Stimulated activated CD4-positive, alpha-beta T cell treated with anti-CD3 and anti-CD28 coated beads, Interleukin-4, amount 100 ng/mL, for 1 hour (primary cell): ENCODE measurements around the gene JOSD2.
A peak's percentile ranks its signal among the peaks of the same experiment; 100 is the strongest.

Source experiments
- DNase-seq: peaks from one replicate; pipeline ENCODE4 v3.0.0-alpha.2; 2020

JOSD2 gene, protein sequence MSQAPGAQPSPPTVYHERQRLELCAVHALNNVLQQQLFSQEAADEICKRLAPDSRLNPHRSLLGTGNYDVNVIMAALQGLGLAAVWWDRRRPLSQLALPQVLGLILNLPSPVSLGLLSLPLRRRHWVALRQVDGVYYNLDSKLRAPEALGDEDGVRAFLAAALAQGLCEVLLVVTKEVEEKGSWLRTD

DNA sequence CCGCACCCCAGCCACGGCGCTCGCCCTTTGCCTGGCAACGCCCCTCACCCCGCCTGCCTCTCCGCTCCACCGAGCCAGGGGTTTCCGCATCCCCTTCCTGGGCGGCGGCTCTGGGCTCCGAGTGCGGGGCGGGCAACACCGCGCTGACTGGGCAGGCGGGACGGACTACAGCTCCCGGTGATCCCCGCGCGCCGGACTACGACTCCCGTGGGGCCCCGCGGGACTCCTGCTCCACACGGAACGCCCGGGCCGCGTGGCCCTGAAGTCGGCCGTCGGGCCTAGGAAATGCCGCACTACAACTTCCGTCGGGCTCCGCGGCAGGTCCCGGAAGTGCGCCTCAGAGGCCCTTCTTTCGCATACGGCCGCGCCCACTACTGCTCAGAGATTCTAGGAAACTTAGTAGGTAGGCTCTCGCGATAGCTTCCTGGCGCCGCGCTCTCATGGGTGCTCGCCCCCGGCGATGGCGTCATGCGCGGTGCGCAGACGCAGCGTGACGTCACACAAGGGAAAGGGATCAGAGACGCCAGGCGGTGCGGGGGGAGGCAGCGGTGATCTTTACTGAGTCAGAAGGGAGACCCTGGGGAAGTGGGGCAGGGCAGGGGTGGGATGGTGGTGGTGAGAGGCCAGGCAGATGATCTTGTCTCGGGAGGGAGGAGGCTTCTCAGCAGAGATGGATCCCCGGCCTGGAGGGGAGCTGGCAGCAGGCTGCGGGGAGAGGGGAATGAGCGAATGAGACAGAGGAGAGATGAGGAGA is at the start of gene JOSD2:
TSS of gene JOSD2 (minus strand) at position 123 of the 754 bp plus-strand sequence. CDS start 760 bp downstream, outside the sequence.
- DNase-seq: peak; percentile 96

DNA sequence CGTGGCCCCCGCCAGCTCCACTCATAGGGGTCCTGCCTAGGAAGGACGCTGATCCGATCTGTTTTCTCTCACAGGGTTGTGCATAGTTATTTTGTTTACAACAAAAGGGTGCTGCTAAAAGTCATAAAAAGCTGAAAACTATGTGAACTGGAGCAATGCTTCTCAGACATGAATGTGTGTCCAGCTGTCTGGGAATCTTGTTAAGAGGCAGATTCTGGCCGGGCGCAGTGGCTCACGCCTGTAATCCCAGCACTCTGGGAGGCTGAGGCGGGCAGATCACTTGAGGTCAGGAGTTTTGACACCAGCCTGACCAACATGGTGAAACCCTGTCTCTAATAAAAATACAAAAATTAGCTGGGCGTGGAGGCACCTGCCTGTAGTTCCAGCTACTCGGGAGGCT is 48.6 kb upstream of the JOSD2 start:
- no peak for DNase-seq

DNA sequence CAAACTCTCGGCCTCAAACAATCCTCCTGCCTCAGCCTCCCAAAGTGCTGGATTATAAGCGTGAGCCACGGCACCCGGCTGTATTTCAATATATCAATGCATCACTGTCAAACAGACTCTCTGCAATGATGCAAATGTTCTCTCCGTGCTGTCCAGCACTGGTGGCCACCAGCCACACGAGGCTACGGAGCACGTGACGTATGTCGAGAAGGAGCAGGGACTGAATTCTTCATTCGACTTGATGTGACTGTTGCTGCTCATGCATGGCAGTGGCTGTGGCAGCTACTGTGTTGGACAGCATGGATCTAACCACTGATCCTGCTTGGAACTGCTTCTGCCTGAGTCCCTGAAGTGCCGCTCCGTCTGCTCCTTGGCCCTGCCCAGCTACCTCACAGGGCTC is 47.5 kb upstream of the JOSD2 start:
- no peak for DNase-seq

DNA sequence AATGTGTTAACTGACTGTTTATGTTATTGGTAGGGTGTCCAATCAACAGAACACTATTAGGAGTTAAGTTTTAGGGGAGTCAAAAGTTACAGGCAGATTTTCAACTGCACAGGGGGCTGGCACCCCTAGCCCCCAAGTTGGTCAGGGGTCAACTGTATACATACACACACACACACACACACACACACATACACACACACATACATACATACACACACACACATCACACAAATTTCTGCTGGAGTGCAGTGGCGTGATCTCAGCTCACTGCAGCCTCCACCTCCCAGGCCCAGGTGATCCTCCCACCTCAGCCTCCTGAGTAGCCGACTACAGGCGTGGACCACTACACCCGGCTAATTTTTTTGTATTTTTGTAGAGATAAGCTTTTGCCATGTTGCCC is 47.0 kb upstream of the JOSD2 start:
- no peak for DNase-seq

DNA sequence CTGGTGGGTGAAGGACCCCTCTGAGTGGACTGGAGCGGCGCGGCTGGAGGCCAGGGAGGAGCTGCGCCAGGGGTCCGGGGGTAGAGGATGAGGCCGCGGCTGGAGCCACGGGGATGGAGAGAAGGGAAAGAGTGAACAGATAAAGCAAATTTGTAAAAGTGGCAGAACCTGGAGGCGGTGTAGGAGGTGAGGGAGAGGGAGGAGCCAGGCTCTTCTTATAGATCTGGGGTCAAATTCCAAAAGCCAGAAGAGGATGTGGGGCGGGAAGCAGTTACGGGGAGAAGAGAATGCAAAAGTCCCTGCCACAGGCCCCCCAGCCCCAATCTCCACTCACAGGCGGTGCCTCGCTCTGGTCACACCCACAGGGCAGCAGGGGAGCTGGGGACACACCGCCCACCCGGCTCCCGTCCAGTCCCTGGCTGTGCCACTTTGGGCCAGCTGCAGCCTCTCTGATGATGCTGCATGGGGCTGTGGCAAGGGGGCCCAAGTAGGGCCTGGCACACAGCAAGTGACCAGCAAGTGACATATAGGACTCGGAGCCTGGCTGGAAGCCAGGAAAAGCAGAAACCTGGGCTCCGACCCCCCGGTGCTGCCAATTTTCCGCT is 46.1 kb upstream of the JOSD2 start:
- DNase-seq: no peak

DNA sequence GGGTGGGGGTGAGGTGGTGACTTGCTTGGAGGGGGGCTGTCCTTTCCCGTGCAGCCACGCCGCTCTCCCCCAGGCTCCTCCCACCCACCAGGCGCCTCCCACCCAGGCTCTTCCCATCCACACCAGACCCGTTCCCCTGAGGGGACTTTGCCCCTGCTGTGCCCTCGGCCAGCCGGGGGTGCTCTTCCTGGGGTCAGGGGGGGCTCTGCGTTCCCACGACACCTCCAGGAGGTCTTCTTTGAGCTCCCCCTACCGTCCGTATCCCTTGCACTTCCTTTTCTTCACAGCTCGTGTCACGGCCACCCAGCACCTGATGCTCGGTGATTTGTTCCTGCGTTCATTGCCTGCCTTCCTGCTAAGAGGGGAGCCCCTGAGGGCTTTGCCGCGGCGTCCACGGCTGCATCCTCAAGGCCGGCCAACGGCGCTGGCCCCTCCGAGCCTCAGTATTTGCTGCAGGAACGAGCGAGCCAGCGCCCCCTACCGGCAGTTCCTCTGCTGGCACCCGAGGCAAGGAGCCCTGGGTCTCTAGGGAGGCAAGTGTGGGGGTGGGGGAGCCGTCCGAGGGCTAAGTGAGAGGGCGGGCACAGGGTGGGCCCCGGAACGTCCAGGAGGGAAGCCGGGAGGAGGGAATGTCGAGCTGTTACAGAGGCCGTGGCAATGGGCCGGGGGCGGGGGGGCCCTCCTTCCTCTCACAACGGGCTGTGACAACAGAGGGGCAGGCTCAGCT is 45.5 kb upstream of the JOSD2 start:
- DNase-seq: peak; percentile 82

DNA sequence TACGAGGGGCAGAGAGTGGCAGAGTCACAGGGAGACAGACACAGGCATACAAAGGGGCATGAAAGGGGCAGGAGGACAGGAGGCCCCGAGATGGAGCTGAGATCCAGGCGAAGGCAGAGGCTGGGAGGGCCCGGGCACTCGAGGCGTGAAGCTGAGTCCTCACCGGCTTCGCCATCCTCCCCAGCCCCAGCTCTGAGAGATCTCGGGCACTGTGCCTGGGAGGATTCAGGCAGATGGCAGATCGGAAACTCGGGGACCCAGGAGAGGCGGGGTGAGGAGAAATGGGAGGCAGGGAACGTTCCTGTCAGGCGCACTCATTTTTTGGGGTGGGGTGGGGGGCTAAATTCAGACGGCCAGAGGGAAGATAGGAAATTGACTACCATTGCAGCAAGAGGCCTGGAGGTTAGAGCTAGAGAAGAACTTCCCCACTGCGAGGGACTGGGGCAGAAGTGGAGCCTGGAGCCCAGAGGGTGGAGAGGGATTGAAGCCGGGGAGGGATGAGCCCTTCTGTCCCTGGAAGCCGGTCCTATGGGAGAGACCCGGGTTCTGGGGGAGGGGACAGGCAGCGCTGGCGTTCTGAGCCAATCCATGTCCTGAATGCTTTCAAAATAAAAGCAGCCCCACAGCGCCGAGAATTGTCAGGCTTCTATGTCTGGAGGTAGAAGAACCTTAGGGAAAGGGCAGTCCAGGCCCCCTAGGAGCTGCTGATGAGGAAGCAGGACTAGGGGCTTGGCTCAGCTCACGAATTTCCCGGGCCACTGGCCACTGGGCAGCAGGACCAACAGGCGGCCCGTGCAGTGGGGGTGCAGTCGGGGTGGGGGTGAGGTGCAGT is 44.7 kb upstream of the JOSD2 start:
- no peak for DNase-seq

DNA sequence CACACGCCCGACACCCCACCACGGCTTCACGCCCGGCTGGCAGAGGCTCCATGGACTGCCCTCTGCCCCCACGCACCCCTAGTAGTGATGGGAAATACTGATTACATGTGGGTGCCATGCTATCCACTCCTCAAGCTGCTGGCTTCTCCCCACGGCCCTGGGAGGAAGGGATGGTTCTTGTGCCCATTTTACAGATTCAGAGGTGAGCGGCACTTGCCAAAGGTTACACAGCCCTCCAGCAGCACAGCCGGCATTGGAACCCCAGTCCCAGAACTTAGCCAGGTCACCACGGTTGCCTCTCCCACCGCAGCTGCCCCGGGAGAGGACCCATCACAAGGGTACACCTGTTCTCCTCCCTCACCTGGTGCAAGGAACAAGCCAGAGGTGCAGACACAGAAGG is 44.0 kb upstream of the JOSD2 start:
- no peak for DNase-seq

DNA sequence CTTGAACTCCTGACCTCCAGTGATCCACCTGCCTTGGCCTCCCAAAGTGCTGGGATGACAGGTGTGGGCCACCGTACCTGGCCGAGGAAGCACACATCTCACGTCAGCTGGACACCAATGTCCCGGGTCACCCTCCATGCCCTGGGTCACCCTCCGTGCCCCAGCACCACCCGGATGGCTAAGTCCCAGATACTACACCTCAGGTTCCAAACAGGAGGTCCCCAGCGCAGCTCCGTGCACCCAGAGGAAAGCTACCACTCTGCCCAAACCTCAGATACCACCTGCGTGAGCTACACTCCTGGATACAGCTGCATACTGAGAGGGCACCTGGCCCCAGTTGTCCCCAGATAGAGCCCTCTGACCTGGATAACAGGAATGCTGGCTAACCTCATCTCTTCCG is 43.2 kb upstream of the JOSD2 start:
- no peak for DNase-seq

DNA sequence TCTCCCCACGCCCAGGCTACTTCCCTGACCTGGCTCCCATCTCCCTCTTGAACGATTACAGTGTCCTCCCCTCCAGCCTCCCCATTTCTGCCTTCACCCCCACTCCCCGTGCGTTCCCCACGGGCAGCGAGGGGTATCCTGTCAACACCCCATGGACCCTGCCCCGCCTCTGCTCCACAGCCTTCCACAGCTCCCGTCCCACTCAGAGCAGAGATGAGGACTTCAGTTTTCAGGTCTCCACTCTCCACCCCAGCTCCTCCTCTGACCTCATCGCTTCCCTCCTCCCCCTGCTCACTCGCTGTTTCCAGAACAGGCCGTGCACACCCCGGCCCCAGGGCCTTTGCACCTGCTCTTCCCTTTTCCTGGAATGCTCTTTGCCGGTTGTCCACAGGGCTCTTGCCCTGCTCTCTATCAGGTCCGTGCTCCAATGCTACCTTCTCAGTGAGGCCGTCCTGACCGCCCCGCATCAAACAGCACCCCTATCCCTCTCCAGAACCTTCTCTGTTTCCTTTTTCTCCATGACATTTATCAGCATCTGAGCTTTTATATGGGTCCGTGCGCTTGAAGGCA is 42.2 kb upstream of the JOSD2 start:
- no peak for DNase-seq

DNA sequence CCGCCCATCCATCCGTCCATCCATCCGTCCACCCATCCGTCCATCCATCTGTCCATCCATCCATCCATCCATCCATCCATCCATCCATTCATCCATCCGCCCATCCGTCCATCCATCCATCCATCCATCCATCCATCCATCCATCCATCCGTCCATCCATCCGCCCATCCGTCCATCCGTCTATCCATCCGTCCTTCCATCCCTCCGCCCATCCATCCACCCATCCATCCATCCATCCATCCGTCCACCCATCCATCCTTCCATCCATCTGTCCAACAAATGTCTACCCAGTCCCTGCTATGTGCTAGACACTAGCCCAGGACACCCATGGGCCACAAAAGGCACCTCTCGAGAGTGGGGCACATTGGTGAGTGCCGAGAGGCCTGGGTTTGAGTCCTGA is 41.5 kb upstream of the JOSD2 start:
- no peak for DNase-seq

DNA sequence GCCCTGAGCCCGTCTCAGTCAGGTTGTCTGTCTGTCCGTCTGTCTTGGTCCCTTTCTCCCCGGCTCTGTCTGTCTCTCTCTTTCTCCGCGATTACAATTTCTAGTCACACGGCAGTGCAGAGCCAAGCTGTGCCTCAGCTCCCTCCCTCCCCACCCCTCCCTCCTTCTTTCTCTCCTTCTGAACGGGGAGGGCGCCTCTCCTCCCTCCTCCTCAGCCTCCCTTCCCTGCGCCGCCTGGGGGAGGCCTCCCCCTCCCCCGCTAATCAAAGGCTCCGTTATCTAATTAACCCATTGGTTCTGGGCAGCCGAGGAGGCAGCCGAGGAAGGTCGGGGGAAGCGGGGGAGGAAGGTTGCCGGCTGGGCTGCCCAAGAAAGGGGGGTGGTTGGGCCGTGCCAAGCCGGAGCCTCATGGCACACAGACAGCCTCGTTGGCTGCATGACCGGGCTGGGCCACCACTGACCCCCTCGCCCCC is 40.8 kb upstream of the JOSD2 start:
- DNase-seq: no peak

DNA sequence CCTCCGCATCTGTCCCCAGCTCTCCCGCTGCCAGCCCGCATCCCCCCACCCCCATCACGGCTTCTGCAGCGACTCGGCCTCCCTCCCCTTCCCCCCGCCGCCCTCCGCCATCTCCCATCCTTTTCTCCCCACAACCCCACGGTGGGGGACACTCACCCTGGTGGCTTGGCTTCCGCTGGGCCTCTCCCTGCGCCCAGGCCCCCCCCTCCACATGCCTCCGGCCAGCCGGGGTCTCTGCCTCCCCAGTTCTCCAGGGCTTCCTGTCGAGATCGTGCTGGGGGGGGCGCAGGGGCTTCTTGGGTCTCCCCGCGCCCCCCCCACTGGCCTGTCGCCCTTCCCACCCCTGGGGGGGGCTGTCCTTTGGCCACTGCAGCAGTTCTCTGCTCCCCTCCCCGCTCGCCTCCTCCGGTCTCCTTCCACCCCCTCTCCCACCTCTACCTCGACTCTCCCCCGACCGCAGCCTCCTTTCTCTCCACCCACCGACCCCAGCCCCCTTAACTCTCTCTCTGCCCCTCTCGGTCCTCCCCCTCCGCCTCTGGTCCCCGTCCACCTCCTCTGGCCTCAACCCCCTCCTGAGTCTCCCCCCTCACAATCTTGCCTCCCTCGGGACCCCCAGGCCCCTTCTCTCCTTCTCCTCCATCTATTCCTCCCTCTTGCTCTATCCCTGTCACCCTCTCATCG is 40.2 kb upstream of the JOSD2 start:
- no peak for DNase-seq

DNA sequence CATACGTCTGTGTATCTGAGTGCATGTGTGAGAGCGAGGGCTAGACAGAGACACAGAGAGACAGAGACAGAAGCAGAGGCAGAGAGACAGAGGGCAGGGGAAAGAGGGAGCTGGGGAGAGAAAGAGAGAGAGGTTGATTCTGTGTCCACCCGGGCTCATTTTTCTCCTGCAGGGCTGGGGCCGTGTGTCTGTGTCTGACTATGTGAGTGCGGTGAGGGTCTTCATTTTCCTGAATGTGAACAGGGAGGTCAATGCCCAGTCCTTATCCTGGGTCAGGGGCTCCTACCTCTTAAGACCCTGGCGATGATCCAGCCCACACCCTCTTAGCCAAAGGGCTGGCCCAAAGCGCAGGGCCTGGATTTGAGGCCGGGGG is 39.6 kb upstream of the JOSD2 start:
- no peak for DNase-seq

DNA sequence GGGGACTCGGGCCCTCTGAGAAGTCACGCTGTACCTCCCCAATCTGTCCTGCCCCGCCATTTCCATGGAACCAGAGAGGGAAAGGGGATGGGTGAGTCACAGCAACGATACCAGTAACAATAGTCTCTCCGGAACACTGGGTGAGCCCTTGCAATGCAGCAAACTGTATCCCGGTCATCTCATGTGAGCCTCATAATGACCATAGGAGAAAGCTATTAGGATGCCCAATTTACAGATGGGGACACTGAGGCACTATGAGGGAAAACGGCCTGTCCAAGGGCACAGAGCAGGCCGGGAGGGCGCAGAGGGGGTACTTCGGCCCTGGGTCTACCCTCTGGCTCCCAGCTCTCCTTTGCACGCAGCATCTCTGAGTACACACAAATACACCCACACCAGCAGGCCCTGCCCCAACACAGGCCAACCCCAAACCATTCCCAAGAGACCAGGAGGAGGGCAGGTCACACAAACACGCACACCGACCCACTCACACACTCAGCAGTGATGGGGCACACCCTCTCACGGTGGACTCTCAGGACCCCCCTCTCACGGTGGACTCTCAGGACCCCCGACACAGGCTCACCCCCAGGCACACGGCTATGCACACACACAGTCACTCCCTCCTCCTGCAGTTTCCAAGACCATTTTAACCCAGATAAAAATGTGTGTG is 39.1 kb upstream of the JOSD2 start:
- DNase-seq: no peak

DNA sequence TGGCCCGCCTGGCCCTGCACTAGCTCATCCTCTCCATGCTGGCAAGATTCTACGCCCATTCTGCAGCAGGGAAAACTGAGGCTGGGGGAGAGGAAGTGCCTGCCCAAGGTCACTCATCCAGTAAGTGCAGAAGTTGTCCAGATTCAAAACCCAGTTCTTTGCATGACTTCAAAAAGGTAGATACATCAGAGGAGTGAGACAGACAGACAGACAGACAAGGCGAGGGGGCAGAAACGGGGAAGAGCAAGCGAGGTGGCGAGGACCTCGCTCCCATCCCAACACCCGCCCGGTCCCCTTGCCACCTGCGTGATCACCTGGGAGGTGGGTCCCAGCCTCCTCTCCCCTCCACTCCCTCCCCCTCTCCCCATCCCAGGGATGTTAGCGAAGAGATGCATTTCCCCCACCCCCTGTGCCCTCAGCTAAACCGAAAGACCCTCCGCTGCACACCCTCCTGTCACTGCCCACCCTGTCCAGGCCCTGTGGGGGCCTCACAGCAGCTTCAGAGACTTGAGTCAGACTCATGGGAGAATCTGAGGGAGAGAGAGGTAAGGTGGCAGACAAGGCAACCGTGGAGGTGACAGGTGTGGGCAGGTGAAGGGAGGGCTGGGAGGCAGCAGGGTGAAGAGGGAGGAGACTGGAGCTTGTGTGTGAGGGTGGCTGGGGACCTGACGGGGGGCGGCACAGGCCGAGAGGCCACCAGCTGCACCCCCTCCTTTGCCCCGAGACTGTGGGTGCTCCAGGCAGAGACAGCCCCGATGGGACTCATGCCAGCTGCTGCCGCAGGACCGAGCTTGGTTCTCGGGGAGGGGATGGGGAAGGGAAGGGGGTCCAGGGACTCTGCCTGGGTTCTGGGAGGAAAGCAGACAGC is 38.3 kb upstream of the JOSD2 start:
- no peak for DNase-seq

DNA sequence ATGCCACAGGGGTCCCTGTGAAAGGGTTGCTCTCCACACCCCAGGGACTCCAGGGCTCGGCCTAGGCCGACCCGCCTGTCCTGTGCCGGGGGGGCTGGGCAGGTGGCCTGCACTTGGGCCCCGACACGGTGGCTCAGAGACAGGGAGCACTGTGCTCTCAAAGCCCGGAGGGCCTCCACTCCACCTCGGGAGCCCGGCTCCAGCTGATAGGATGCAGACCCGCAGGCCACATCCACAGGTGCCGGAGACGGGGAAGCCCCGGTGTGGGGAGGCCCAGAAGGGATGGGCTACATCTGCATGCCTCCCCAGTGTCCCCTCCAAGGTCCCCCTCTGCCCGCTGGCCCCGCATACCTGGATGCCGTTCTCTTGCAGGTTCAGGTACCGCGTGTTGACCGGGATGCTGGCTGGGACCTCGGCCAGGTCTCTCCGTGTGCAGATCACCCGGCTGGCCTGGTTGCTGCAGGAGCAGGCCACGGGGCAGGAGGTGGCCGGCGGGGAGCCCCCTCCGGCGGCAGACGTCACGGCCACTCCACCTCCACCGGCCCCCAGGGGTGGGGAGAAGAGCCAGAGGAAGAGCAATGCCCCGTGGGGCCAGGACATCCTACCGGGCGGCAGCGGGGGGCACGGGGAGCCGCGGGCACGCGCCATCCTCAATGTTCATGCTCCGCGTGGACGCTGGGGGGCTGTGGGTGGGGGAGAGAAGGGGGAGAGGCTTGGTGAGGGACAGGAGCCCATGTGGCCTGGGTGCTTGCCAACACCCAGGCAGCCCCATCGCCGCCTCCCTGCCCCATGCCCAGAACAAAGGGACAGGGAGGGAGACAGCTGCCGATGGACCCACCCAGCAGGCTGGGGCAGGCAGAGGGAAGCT is 37.4 kb upstream of the JOSD2 start:
- DNase-seq: no peak

DNA sequence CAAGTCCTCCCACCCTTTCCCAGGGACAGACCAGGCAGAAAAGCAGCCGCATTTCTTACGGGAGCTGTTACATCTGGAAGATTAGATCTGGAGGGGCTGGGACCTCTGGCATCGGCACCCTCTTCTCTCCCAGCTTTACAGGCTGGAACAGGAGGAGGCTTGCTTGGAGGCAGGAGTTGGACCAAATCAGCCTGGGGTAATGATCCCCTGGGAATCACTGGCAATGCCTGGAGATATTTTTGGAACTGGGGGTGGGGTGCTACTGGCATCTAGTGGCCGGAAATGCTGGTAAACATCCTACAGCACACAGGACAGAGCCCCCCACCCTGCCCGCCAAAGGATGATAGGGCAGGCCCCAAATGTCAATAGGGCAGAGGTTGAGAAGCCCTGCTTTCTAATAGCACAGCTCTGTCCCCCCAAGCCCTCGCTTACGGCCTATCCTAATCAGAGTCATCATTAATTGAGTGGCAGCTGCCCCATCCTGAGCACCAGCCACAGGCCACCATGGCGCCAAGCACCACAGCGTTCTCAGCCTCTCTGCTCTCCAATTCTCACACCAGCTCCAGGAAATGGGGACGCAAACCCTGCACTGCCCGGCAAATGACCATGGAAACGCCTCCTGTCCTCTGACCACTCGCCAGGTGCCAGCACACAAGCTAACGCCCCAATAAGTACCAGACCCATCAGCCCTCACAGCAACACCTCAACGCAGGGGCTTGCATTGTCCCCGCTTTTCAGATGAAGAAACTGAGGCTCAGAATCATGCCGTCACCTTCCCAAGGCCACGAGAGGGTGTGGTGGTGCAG is 36.6 kb upstream of the JOSD2 start:
- DNase-seq: no peak
